GM19043 (cell line): ENCODE measurements around the gene DEFB112.

Experiments
- ATAC-seq: cut with Tn5 transposase; IDR thresholded peaks from one replicate; pipeline ENCODE4 v1.9.1; 2021; ENCODE audit warnings: low read depth; ENCODE audit not compliant: unreplicated experiment

DEFB112 gene

GRCh38 chr6:50049829-50050228 lies at the start of gene DEFB112:
Gene DEFB112 (minus strand): TSS chr6:50049929. CDS start chr6:50049869, 60 bp downstream.
- ATAC-seq, result no peak

GRCh38 chr6:50098641-50098993 lies 48.9 kb upstream of the DEFB112 start:
- no peak for ATAC-seq

- ATAC-seq, result no peak
Measured at GRCh38 chr6:50097966-50098640, 48.4 kb upstream of the DEFB112 start.

- ATAC-seq, result no peak
Measured at GRCh38 chr6:50096296-50096695, 46.6 kb upstream of the DEFB112 start.

GRCh38 chr6:50093938-50094272 lies 44.2 kb upstream of the DEFB112 start:
- ATAC-seq, result no peak

GRCh38 chr6:50093116-50093937 lies 43.6 kb upstream of the DEFB112 start:
- no peak for ATAC-seq

GRCh38 chr6:50091641-50092040 lies 41.9 kb upstream of the DEFB112 start:
- no peak for ATAC-seq

GRCh38 chr6:50089911-50090310 lies 40.2 kb upstream of the DEFB112 start:
- no peak for ATAC-seq

GRCh38 chr6:50087231-50087954 lies 37.7 kb upstream of the DEFB112 start:
- ATAC-seq, result no peak

- ATAC-seq, result no peak
Measured at GRCh38 chr6:50077385-50077784, 27.7 kb upstream of the DEFB112 start.

GRCh38 chr6:50076431-50076830 lies 26.7 kb upstream of the DEFB112 start:
- ATAC-seq, result no peak

- ATAC-seq, result no peak
Measured at GRCh38 chr6:50071921-50072320, 22.2 kb upstream of the DEFB112 start.

- ATAC-seq, result no peak
Measured at GRCh38 chr6:50070101-50070500, 20.4 kb upstream of the DEFB112 start.

GRCh38 chr6:50062051-50062450 lies 12.3 kb upstream of the DEFB112 start:
- ATAC-seq, result no peak

- no peak for ATAC-seq
Measured at GRCh38 chr6:50056242-50056641, 6.5 kb upstream of the DEFB112 start.

GRCh38 chr6:50047026-50047425 lies 2.7 kb downstream of the DEFB112 start:
- no peak for ATAC-seq

GRCh38 chr6:50030777-50031562 lies 18.8 kb downstream of the DEFB112 start:
- no peak for ATAC-seq

- ATAC-seq, result no peak
Measured at GRCh38 chr6:50030350-50030749, 19.4 kb downstream of the DEFB112 start.

- ATAC-seq, result no peak
Measured at GRCh38 chr6:50025258-50025657, 24.5 kb downstream of the DEFB112 start.

GRCh38 chr6:50021894-50022293 lies 27.8 kb downstream of the DEFB112 start, which contains the start of gene DEFB110:
Gene DEFB110 (minus strand): TSS chr6:50021994. CDS start chr6:50021935, 59 bp downstream.
- no peak for ATAC-seq

GRCh38 chr6:50007819-50008218 lies 41.9 kb downstream of the DEFB112 start:
- ATAC-seq, result no peak
